Mucosa of descending colon (tissue), 3 donors: Measurements from ENCODE around the gene BTBD18. TPM values are rescaled to one million over a fixed set of nuclear protein-coding genes. Genes with fewer than 3 reads are reported as not detected.

Source experiments
- ATAC-seq: fragments of 200-7000 bp; cut with Tn5 transposase; one replicate; pipeline ENCODE4 v1.9.1; 2020; ENCODE audit warnings: mild to moderate bottlenecking, moderate library complexity
- DNase-seq, 3 donors: peaks; one replicate each; pipeline ENCODE4 v3.0.0-alpha.2; 2020
- H3K36me3 ChIP-seq: fragments of 200-600 bp; one replicate; pipeline ENCODE4 v1.8.0; 2021; ENCODE audit warnings: low read depth, mild to moderate bottlenecking
- H3K4me1 ChIP-seq: fragments of 200-600 bp; one replicate; pipeline ENCODE4 v1.8.0; 2021; ENCODE audit warnings: low read depth, mild to moderate bottlenecking
- H3K4me3 ChIP-seq: fragments of 200-600 bp; one replicate; pipeline ENCODE4 v1.8.0; 2021; ENCODE audit warnings: mild to moderate bottlenecking
- H3K9me3 ChIP-seq: fragments of 200-600 bp; one replicate; pipeline ENCODE4 v1.8.0; 2021; ENCODE audit warnings: mild to moderate bottlenecking
- CTCF ChIP-seq: fragments of 200-600 bp; IDR thresholded peaks from one replicate; pipeline ENCODE4 v1.8.0; 2022; ENCODE audit warnings: antibody characterized with exemption, mild to moderate bottlenecking
- intact Hi-C, 2 donors: fragments of 100-400 bp; cut with DNase I in 1 of 2; cut with micrococcal nuclease in 1 of 2; formaldehyde crosslinking; loops; one replicate each; pipeline versions ENCODE4 v1.11.0 to v1.11.1; 2022; cut with DNase I, micrococcal nuclease
- total RNA-seq, 3 donors: library from RNA; stranded (reverse); fragmentation: NEBNext Ultra II Directional in 2 of 3; extraction: Animal tissue kit (Norgen Biotek cat#: 25700) in 2 of 3; gene quantifications; one replicate each; pipeline versions ENCODE4 v1.2.1 to v1.2.4, GENCODE V29; 2021 to 2023
- donor health status: DM: no; HTN: no; CAD: no; lungs with moderate emphysema.
- donor health status: DM: no; HTN: no; CAD: no.
- donor health status: DM: no; HTN: yes; CAD: no.

BTBD18 gene
- total RNA-seq, 3 donors from 2014 or later: not detected

GRCh38 chr11:57773026-57773598 is 21.5 kb upstream of the BTBD18 start:
- ATAC-seq: no peak
- DNase-seq: no peak
- Histone ChIP-seq H3K4me3 (no peak overlapping the region), H3K4me1 (peaks cover 57% of the 10 kb centered on the region), H3K36me3 (no peaks in the 10 kb centered on the region), H3K9me3 (no peaks in the 10 kb centered on the region)
- intact Hi-C loops: no loop called here
- no peak for TF ChIP-seq CTCF

GRCh38 chr11:57772562-57772961 is 20.9 kb upstream of the BTBD18 start:
- no peaks in the 10 kb centered on the region for H3K9me3 ChIP-seq
- DNase-seq: no peak
- H3K36me3 ChIP-seq: no peaks in the 10 kb centered on the region
- intact Hi-C loops: no loop called here
- TF ChIP-seq CTCF: no peak
- no peak overlapping the region for H3K4me3 ChIP-seq
- peaks cover 52% of the 10 kb centered on the region for H3K4me1 ChIP-seq
- ATAC-seq: peak; percentile 21

- H3K4me1 ChIP-seq: peaks cover 40% of the 10 kb centered on the region
- no peak for DNase-seq
- no peaks in the 10 kb centered on the region for H3K36me3 ChIP-seq
- intact Hi-C loops: no loop called here
- no peaks in the 10 kb centered on the region for H3K9me3 ChIP-seq
- TF ChIP-seq CTCF: no peak
- no peak for ATAC-seq
- H3K4me3 ChIP-seq: no peak overlapping the region
These were observed 19.7 kb upstream of the BTBD18 start for GRCh38 chr11:57771365-57771764.

GRCh38 chr11:57770793-57771192 is 19.2 kb upstream of the BTBD18 start:
- Histone ChIP-seq H3K4me1 (peaks cover 37% of the 10 kb centered on the region), H3K36me3 (no peaks in the 10 kb centered on the region), H3K9me3 (no peaks in the 10 kb centered on the region), H3K4me3 (no peak overlapping the region)
- DNase-seq (no peak), ATAC-seq (no peak)
- intact Hi-C loops: no loop called here
- no peak for TF ChIP-seq CTCF

GRCh38 chr11:57764972-57765371 is 13.4 kb upstream of the BTBD18 start:
- Histone ChIP-seq H3K4me1 (peaks cover 17% of the 10 kb centered on the region), H3K4me3 (no peak overlapping the region), H3K36me3 (no peaks in the 10 kb centered on the region), H3K9me3 (no peaks in the 10 kb centered on the region)
- no peak for DNase-seq
- no peak for TF ChIP-seq CTCF
- no peak for ATAC-seq
- intact Hi-C loops: loop anchor here in 1 of 2 donors (5.0 kb wide), 1 partner anchor 32 kb away; no protein-coding TSS in a partner anchor

- peak; percentile 8 for ATAC-seq
- no peaks in the 10 kb centered on the region for H3K36me3 ChIP-seq
- intact Hi-C loops: loop anchor here in 1 of 2 donors (5.0 kb wide), 1 partner anchor 33 kb away; no protein-coding TSS in a partner anchor
- H3K4me3 ChIP-seq: no peak overlapping the region
- TF ChIP-seq CTCF: no peak
- H3K4me1 ChIP-seq: peaks cover 17% of the 10 kb centered on the region
- no peaks in the 10 kb centered on the region for H3K9me3 ChIP-seq
- no peak for DNase-seq
These were observed 12.9 kb upstream of the BTBD18 start for GRCh38 chr11:57764566-57764965.
